Left renal pelvis (tissue), 4 donors: ENCODE data around the gene ADCY7. TPM values are rescaled to one million over a fixed set of nuclear protein-coding genes. Genes with fewer than 3 reads are reported as not detected.

Experiments
- DNase-seq, 4 donors: peaks; one replicate each; pipeline ENCODE4 v3.0.0-alpha.2; 2013; ENCODE audit warnings: low read depth in 4 of 4, low spot score in 3 of 4
- polyA plus RNA-seq, 4 donors: library from polyadenylated mRNA; unstranded; fragments of 120-200 nt; gene quantifications; one replicate each; pipeline ENCODE4 v1.2.1, GENCODE V29; 2013; ENCODE audit not compliant: insufficient read length in 4 of 4

ADCY7 gene
- polyA plus RNA-seq, 4 donors: 5.2 to 9.9 (median 5.7) TPM

- DNase-seq: no peak
Measured at GRCh38 chr16:50247906-50248608, 18.3 kb upstream of the ADCY7 start.

- DNase-seq: no peak
Measured at GRCh38 chr16:50248845-50249244, 17.5 kb upstream of the ADCY7 start.

GRCh38 chr16:50251375-50252081 lies 14.8 kb upstream of the ADCY7 start:
- DNase-seq: no peak

GRCh38 chr16:50252082-50252611 lies 14.2 kb upstream of the ADCY7 start:
- no peak for DNase-seq

- DNase-seq: no peak
Measured at GRCh38 chr16:50252874-50253513, 13.4 kb upstream of the ADCY7 start.

GRCh38 chr16:50253514-50253910 lies 12.8 kb upstream of the ADCY7 start:
- DNase-seq: no peak

- no peak for DNase-seq
Measured at GRCh38 chr16:50254072-50254471, 12.3 kb upstream of the ADCY7 start.

GRCh38 chr16:50255538-50255937 lies 10.8 kb upstream of the ADCY7 start:
- no peak for DNase-seq

GRCh38 chr16:50256604-50257003 lies 9.7 kb upstream of the ADCY7 start:
- DNase-seq: no peak

GRCh38 chr16:50257876-50258275 lies 8.5 kb upstream of the ADCY7 start:
- DNase-seq: no peak

GRCh38 chr16:50259334-50260205 lies 6.8 kb upstream of the ADCY7 start:
- DNase-seq: no peak

GRCh38 chr16:50260206-50261159 lies 5.9 kb upstream of the ADCY7 start:
- DNase-seq: no peak

GRCh38 chr16:50261160-50261706 lies 5.1 kb upstream of the ADCY7 start:
- no peak for DNase-seq

- no peak for DNase-seq
Measured at GRCh38 chr16:50261707-50262235, 4.6 kb upstream of the ADCY7 start.

- no peak for DNase-seq
Measured at GRCh38 chr16:50263060-50263909, 3.1 kb upstream of the ADCY7 start.

- DNase-seq: no peak
Measured at GRCh38 chr16:50263940-50264929, 2.1 kb upstream of the ADCY7 start.

GRCh38 chr16:50265260-50265659 lies 1.1 kb upstream of the ADCY7 start:
- no peak for DNase-seq
